Measurements from ENCODE around the gene FOXA1. TPM values are rescaled to one million over a fixed set of nuclear protein-coding genes. Genes with fewer than 3 reads are reported as not detected.

FOXA1 gene
- total RNA-seq, 1 experiment from 2014 or later = 4.3 TPM

DNA sequence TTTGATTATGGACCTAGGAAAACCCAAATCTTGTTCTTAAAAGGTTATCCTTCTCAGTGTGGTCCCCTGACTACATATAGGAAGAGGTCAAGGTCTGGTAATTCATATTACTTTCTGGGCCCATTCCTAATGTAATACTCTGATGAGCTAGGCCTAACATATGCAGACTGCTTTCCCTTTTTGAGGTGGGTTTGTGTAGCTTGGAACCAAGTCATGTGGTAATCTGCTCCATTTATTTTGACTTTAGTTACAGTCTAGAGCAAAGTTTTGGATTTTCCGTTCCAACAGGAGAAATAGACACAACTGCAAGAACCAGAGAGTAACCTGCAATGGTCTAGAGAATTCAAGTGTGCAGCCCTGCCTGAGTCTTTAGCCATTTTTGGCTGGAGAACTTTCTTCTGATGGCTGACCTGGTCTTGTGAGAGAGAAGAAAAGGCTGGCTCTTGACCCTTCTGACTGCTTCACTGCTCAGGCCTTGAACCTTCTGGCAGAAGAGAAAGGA, 22.9 kb upstream of the FOXA1 start:
- H3K27ac ChIP-seq (ENCODE audit: low read depth, low read length, poor library complexity, severe bottlenecking) = no peak overlapping the region

DNA sequence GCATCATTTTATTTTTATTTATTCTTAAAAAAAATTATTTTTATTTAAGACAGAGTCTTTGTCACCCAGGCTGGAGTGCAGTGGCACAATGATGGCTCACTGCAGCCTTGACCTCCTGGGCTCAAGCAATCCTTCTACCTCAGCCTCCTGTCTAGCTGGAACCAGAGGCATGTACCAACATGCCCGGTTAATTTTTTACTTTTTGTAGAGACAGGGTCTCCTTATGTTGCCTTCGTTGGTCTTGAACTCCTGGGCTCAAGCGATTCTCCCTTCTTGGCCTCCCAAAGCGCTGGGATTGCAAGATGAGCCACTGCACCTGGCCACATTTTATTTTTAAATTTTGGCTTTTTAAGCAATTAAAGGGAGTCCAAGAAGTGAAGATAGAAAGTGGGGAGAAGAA, 21.8 kb upstream of the FOXA1 start:
- intact Hi-C loops (cut with micrococcal nuclease; ENCODE audit: unreplicated experiment) = no loop called here
- Histone ChIP-seq H3K9me3 (ENCODE audit: low read depth, low read length, poor library complexity, severe bottlenecking) (peaks cover 17% of the 10 kb centered on the region), H3K4me1 (ENCODE audit: insufficient read depth, low read length, poor library complexity, severe bottlenecking) (no peaks in the 10 kb centered on the region), H3K27me3 (replicated peaks; ENCODE audit: insufficient read depth, low read depth, low read length, poor library complexity) (peaks cover under 1% of the 10 kb centered on the region), H3K36me3 (ENCODE audit: insufficient read depth, low read length, poor library complexity, severe bottlenecking) (no peaks in the 10 kb centered on the region), H3K27ac (ENCODE audit: low read depth, low read length, poor library complexity, severe bottlenecking) (no peak overlapping the region), H3K4me3 (ENCODE audit: low read depth, low read length, poor library complexity, severe bottlenecking) (no peak overlapping the region)
- no TSS peak for BruUV-seq (replicated peaks)
- no peak for DNase-seq (ENCODE audit: low spot score)
- ChIA-PET POLR2A (ENCODE audit: low non-redundant PET) (no interaction called here), CTCF (no interaction called here)
- TF ChIP-seq, protein P1, sequence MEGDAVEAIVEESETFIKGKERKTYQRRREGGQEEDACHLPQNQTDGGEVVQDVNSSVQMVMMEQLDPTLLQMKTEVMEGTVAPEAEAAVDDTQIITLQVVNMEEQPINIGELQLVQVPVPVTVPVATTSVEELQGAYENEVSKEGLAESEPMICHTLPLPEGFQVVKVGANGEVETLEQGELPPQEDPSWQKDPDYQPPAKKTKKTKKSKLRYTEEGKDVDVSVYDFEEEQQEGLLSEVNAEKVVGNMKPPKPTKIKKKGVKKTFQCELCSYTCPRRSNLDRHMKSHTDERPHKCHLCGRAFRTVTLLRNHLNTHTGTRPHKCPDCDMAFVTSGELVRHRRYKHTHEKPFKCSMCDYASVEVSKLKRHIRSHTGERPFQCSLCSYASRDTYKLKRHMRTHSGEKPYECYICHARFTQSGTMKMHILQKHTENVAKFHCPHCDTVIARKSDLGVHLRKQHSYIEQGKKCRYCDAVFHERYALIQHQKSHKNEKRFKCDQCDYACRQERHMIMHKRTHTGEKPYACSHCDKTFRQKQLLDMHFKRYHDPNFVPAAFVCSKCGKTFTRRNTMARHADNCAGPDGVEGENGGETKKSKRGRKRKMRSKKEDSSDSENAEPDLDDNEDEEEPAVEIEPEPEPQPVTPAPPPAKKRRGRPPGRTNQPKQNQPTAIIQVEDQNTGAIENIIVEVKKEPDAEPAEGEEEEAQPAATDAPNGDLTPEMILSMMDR (conservative IDR thresholded peaks at IDR 0.05; ENCODE audit: low read depth, low read length) = no peak
- no peak for TF ChIP-seq EZH2 (IDR thresholded peaks at IDR 0.05; ENCODE audit: borderline replicate concordance, low read depth, low read length, poor library complexity, severe bottlenecking)

More for the DNA sequence above, 22.9 kb upstream of the FOXA1 start:
- ChIA-PET POLR2A (ENCODE audit: low non-redundant PET) (no interaction called here), CTCF (no interaction called here)
- no peak for DNase-seq (ENCODE audit: low spot score)
- Histone ChIP-seq H3K9me3 (ENCODE audit: low read depth, low read length, poor library complexity, severe bottlenecking) (peaks cover 17% of the 10 kb centered on the region), H3K4me1 (ENCODE audit: insufficient read depth, low read length, poor library complexity, severe bottlenecking) (no peaks in the 10 kb centered on the region), H3K27me3 (replicated peaks; ENCODE audit: insufficient read depth, low read depth, low read length, poor library complexity) (no peaks in the 10 kb centered on the region), H3K4me3 (ENCODE audit: low read depth, low read length, poor library complexity, severe bottlenecking) (no peak overlapping the region), H3K36me3 (ENCODE audit: insufficient read depth, low read length, poor library complexity, severe bottlenecking) (no peaks in the 10 kb centered on the region)
- BruUV-seq (replicated peaks) = no TSS peak
- intact Hi-C loops (cut with micrococcal nuclease; ENCODE audit: unreplicated experiment) = no loop called here
- TF ChIP-seq, protein P1 (conservative IDR thresholded peaks at IDR 0.05; ENCODE audit: low read depth, low read length) = no peak
- no peak for TF ChIP-seq EZH2 (IDR thresholded peaks at IDR 0.05; ENCODE audit: borderline replicate concordance, low read depth, low read length, poor library complexity, severe bottlenecking)

DNA sequence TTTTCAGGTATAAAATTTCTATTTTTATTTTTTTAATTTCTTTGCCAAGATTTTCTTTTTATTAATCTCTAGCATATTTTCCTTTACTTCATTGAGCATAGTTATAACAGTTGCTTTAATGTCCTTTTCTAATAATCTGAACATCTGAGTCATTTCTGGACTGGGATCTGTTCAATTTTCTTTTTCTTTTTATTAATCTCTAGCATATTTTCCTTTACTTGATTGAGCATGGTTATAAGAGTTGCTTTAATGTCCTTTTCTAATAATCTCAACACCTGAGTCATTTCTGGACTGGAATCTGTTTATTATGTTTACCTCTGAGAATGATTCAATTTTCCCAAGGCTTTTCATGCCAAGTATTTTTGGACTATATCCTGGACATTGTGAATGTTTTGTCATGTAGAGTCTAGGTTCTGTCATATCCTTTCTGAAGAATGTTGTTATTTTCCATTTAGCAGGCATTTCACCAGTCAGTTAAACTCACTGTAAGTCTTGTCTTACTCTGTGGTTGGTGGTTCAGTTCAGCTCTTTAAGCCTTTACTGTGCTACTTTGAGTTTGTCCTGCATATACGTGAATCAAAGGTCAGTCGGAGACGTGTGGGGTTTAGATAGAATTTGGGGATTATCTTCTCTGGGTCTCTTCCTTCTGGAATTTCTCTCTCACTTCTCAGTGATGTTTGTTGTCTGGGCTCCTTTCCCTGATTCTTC, 20.7 kb upstream of the FOXA1 start:
- CTCF ChIA-PET = no interaction called here
- no TSS peak for BruUV-seq (replicated peaks)
- H3K4me1 ChIP-seq (ENCODE audit: insufficient read depth, low read length, poor library complexity, severe bottlenecking) = no peaks in the 10 kb centered on the region
- TF ChIP-seq, protein P1 (conservative IDR thresholded peaks at IDR 0.05; ENCODE audit: low read depth, low read length) = no peak
- TF ChIP-seq EZH2 (IDR thresholded peaks at IDR 0.05; ENCODE audit: borderline replicate concordance, low read depth, low read length, poor library complexity, severe bottlenecking) = no peak
- peaks cover 11% of the 10 kb centered on the region for H3K27me3 ChIP-seq (replicated peaks; ENCODE audit: insufficient read depth, low read depth, low read length, poor library complexity)
- H3K4me3 ChIP-seq (ENCODE audit: low read depth, low read length, poor library complexity, severe bottlenecking) = no peak overlapping the region
- intact Hi-C loops (cut with micrococcal nuclease; ENCODE audit: unreplicated experiment) = no loop called here
- DNase-seq (ENCODE audit: low spot score) = no peak
- H3K9me3 ChIP-seq (ENCODE audit: low read depth, low read length, poor library complexity, severe bottlenecking) = peaks cover 17% of the 10 kb centered on the region
- POLR2A ChIA-PET (ENCODE audit: low non-redundant PET) = no interaction called here
- H3K36me3 ChIP-seq (ENCODE audit: insufficient read depth, low read length, poor library complexity, severe bottlenecking) = no peaks in the 10 kb centered on the region
- no peak overlapping the region for H3K27ac ChIP-seq (ENCODE audit: low read depth, low read length, poor library complexity, severe bottlenecking)

Measured in A673 (cell line).